HCT116 (cell line): Measurements from ENCODE around the gene AHI1. TPM values are rescaled to one million over a fixed set of nuclear protein-coding genes. Genes with fewer than 3 reads are reported as not detected.

ENCODE experiments used
- EGR1 ChIP-seq: IDR thresholded peaks from 2 replicates; pipeline ENCODE4 v1.6.1; 2012; ENCODE audit warnings: low read depth
- REST ChIP-seq: IDR thresholded peaks from 2 replicates; pipeline ENCODE4 v1.6.1; 2012; ENCODE audit warnings: low read depth
- microRNA-seq: library from miRNA; unstranded; fragments of <30 nt; microRNA quantifications from one replicate; pipeline ENCODE4, GENCODE V29; 2016; ENCODE audit warnings: borderline number of aligned reads
- total RNA-seq: library from RNA; stranded (reverse); gene quantifications from one replicate; pipeline ENCODE4 v1.2.1, GENCODE V29; 2021; ENCODE audit not compliant: unreplicated experiment

AHI1 gene
- total RNA-seq, 1 experiment from 2014 or later: 29.6 TPM

- TF ChIP-seq REST (no peak), EGR1 (no peak)
These were observed 263.7 kb downstream of the AHI1 start (continued) for GRCh38 chr6:135233686-135234491.

Small RNA genes lying within 50 kb of the gene (microRNA-seq; reads per million reads assigned to microRNA genes)
- gene MIR548A2: not detected
